AG09319 (cell line): ENCODE results near the gene C12orf43.

Experiments
- DNase-seq: peaks from one replicate; pipeline ENCODE4 v3.0.0-alpha.2; 2010; ENCODE audit warnings: low read depth; ENCODE audit errors: extremely low read depth
- CTCF ChIP-seq: IDR thresholded peaks from 2 replicates; pipeline ENCODE4 v1.5.1; 2011; ENCODE audit warnings: low read depth, mild to moderate bottlenecking, inconsistent platforms, low read length, moderate library complexity

C12orf43 gene

GRCh38 chr12:120994589-120995337, 21.5 kb downstream of the C12orf43 start:
- TF ChIP-seq CTCF, result no peak
- no peak for DNase-seq

- no peak for TF ChIP-seq CTCF
Observed at GRCh38 chr12:120994059-120994458, 22.2 kb downstream of the C12orf43 start.

GRCh38 chr12:120993496-120993895, 22.8 kb downstream of the C12orf43 start:
- TF ChIP-seq CTCF, result no peak
- no peak for DNase-seq

More at GRCh38 chr12:120994059-120994458, 22.2 kb downstream of the C12orf43 start:
- no peak for DNase-seq

GRCh38 chr12:120992989-120993388, 23.3 kb downstream of the C12orf43 start:
- no peak for TF ChIP-seq CTCF
- no peak for DNase-seq

- no peak for TF ChIP-seq CTCF
- DNase-seq, result no peak
Observed at GRCh38 chr12:120991965-120992364, 24.3 kb downstream of the C12orf43 start.

- DNase-seq, result no peak
- TF ChIP-seq CTCF, result no peak
Observed at GRCh38 chr12:120990487-120991055, 25.7 kb downstream of the C12orf43 start.

GRCh38 chr12:120989687-120990086, 26.6 kb downstream of the C12orf43 start:
- no peak for TF ChIP-seq CTCF
- no peak for DNase-seq
